Keratinocyte (primary cell): Measurements from ENCODE around the gene STN1. TPM values are rescaled to one million over a fixed set of nuclear protein-coding genes. Genes with fewer than 3 reads are reported as not detected.
A peak's percentile ranks its signal among the peaks of the same experiment; 100 is the strongest.

Experiments
- DNase-seq: peaks from one replicate; pipeline ENCODE4 v3.0.0-alpha.2; 2011; ENCODE audit warnings: low read depth, missing footprints, low spot score
- FAIRE-seq: peaks from 2 replicates; lab custom pipeline; 2011; peaks lifted over from hg19 to GRCh38; lab: Jason Lieb, UNC
- H2AFZ ChIP-seq: 2 replicates; pipeline ENCODE4 v1.6.0; 2012; ENCODE audit warnings: low read length, control low read depth, inconsistent platforms; ENCODE audit not compliant: control insufficient read depth
- H3K27ac ChIP-seq: 2 replicates; pipeline ENCODE4 v1.5.1; 2011; ENCODE audit warnings: low read length; ENCODE audit not compliant: control insufficient read depth, insufficient read depth
- H3K27me3 ChIP-seq: 3 replicates; pipeline ENCODE4 v1.6.0; 2011; ENCODE audit warnings: low read length; ENCODE audit not compliant: control insufficient read depth, insufficient read depth; ENCODE audit errors: extremely low read depth
- H3K36me3 ChIP-seq, 2 experiments: 2 replicates in 1 of 2; 3 replicates in 1 of 2; pipeline ENCODE4 v1.5.1; 2011; ENCODE audit warnings: low read length in 2 of 2, mild to moderate bottlenecking in 1 of 2; ENCODE audit not compliant: control insufficient read depth in 2 of 2, insufficient read depth in 2 of 2; ENCODE audit errors: extremely low read depth in 1 of 2
- H3K4me1 ChIP-seq: 3 replicates; pipeline ENCODE4 v1.5.1; 2011; ENCODE audit warnings: low read length; ENCODE audit not compliant: control insufficient read depth, insufficient read depth; ENCODE audit errors: extremely low read depth
- H3K4me2 ChIP-seq: 3 replicates; pipeline ENCODE4 v1.6.0; 2011; ENCODE audit warnings: low read depth, low read length; ENCODE audit not compliant: control insufficient read depth, insufficient read depth; ENCODE audit errors: extremely low read depth
- H3K4me3 ChIP-seq, 3 experiments: fragments of 200-600 bp in 1 of 3; sonication (generic) in 1 of 3; 2 replicates in 2 of 3; 3 replicates in 1 of 3; pipeline ENCODE4 v1.5.1; 2011 to 2016; ENCODE audit warnings: low read length in 3 of 3, mild to moderate bottlenecking in 3 of 3, control low read depth in 2 of 3, inconsistent platforms in 1 of 3, low read depth in 1 of 3, mixed read lengths in 1 of 3, mixed run types in 1 of 3, moderate library complexity in 1 of 3; ENCODE audit not compliant: control insufficient read depth in 2 of 3, insufficient read depth in 2 of 3; ENCODE audit errors: extremely low read depth in 1 of 3
- H3K79me2 ChIP-seq: 2 replicates; pipeline ENCODE4 v1.6.0; 2012; ENCODE audit warnings: low read length; ENCODE audit not compliant: control insufficient read depth, insufficient read depth
- H3K9ac ChIP-seq: 3 replicates; pipeline ENCODE4 v1.6.0; 2011; ENCODE audit warnings: low read length; ENCODE audit not compliant: control insufficient read depth, insufficient read depth; ENCODE audit errors: extremely low read depth
- H3K9me1 ChIP-seq: 3 replicates; pipeline ENCODE4 v1.6.0; 2011; ENCODE audit warnings: low read length; ENCODE audit not compliant: control insufficient read depth, insufficient read depth; ENCODE audit errors: extremely low read depth
- H3K9me3 ChIP-seq: 2 replicates; pipeline ENCODE4 v1.5.1; 2012; ENCODE audit warnings: low read depth, low read length; ENCODE audit not compliant: control insufficient read depth
- H4K20me1 ChIP-seq: 3 replicates; pipeline ENCODE4 v1.6.0; 2011; ENCODE audit warnings: low read length; ENCODE audit not compliant: control insufficient read depth, insufficient read depth; ENCODE audit errors: extremely low read depth
- CTCF ChIP-seq, 3 experiments: IDR thresholded peaks in 1 of 3; conservative IDR thresholded peaks in 1 of 3; optimal IDR thresholded peaks in 1 of 3; 2 replicates in 2 of 3; 3 replicates in 1 of 3; pipeline versions ENCODE3 to v1.5.1; 2011; ENCODE audit warnings: low read length in 3 of 3, mild to moderate bottlenecking in 3 of 3, moderate library complexity in 2 of 3, control low read depth in 1 of 3, inconsistent platforms in 1 of 3; ENCODE audit not compliant: insufficient read depth in 2 of 3; ENCODE audit errors: extremely low read depth in 1 of 3
- EZH2 ChIP-seq: IDR thresholded peaks from one replicate; pipeline ENCODE4 v1.6.1; 2012; ENCODE audit warnings: inconsistent platforms, mild to moderate bottlenecking, low read length, moderate library complexity
- dilution Hi-C: fragments of 300-500 bp; cut with MboI; formaldehyde crosslinking; loops from one replicate; pipeline ENCODE4 v1.7.0; 2020; ENCODE audit warnings: low sequenced_read_pairs; ENCODE audit not compliant: extremely low pct_ligation_motif_present
- polyA plus RNA-seq, 5 experiments: library from polyadenylated mRNA; depleted of rRNA in 3 of 5; stranded (reverse) in 3 of 5; stranded (forward) in 1 of 5; unstranded in 1 of 5; fragments of >200 nt; gene quantifications; 1 replicate in 1 of 5; 2 replicates in 3 of 5; 3 replicates in 1 of 5; pipeline versions ENCODE4 v1.2.1 to v1.2.3, GENCODE V29; 2011 to 2012; ENCODE audit warnings: missing spikeins in 2 of 5, low read depth in 1 of 5, low replicate concordance in 1 of 5

The STN1 gene
- polyA plus RNA-seq, 1 donor (not counting 4 experiments of a cell fraction or from before 2014, with no cell fraction given) = 29.0 TPM

DNA sequence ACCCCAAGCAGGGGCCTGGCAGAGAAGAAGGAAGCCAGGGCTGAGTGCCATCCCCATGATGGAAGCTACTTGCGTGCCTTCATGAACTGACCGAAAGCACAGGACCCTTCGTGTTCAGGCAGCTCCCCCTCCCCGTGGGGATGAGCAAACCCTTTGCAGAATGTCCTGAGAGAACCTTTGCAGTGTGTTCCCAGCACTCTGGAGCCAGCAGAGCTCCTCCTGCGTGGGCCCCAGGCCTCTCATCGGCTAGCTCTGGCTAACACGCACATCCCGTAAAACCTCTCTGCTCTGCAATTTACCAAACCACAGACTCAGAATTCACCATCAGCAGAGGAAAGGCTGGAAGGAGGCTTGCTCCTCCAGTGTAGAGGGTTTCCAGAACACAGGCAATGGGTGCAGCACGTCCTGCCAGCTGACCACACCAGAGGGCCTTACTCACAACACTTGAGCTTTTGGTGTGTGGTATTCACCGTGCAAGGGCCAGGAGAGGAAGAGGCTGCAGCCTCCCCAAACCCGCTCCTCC is 65.7 kb downstream of the STN1 start:
- Histone ChIP-seq H3K36me3 (peaks cover 19 to 44% of the 10 kb centered on the region in 2 experiments), H3K4me1 (peaks cover 56% of the 10 kb centered on the region), H3K4me2 (peak overlapping the region; percentile 99), H3K9me1 (peaks cover 2% of the 10 kb centered on the region), H3K27me3 (no peaks in the 10 kb centered on the region), H2AFZ (no peak overlapping the region), H3K9ac (peak overlapping the region; percentile 89), H4K20me1 (no peaks in the 10 kb centered on the region), H3K9me3 (no peaks in the 10 kb centered on the region), H3K4me3 (peak overlapping the region; percentile 82 to 95 (median 83)), H3K79me2 (peaks cover 78% of the 10 kb centered on the region), H3K27ac (peak overlapping the region; percentile 76)
- DNase-seq (no peak), FAIRE-seq (peak; percentile 86)
- peak in 1 of 3 experiments; percentile 1 for TF ChIP-seq CTCF (optimal IDR thresholded peaks at IDR 0.05 in 1 of 3, IDR thresholded peaks at IDR 0.05 in 1 of 3, conservative IDR thresholded peaks at IDR 0.05 in 1 of 3; ENCODE audit: extremely low read depth in 1 of 3, insufficient read depth in 2 of 3, low read length in 3 of 3)
- TF ChIP-seq EZH2 = no peak
- dilution Hi-C loops = no loop called here

DNA sequence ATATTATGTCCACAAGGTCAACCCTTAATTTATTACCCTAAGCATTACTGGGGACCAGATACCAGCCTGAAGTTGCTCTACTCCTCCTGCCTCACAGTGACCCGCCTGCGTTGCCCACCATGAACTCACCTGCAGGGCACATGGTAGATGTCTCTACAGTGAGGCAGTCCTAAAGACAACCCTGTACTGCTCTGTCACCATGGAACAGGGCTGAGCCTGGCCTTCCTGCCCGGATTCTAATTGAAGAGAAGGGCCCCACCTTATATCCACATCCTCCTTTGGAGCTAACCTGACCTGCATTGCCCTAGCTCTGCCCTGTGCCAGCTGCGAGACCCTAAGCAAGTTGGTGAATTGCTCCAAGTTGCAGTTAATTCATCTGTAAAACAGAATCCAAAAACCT is 66.7 kb downstream of the STN1 start:
- Histone ChIP-seq H3K4me2 (peak overlapping the region; percentile 99), H2AFZ (no peak overlapping the region), H3K79me2 (peaks cover 88% of the 10 kb centered on the region), H3K36me3 (peaks cover 20 to 54% of the 10 kb centered on the region in 2 experiments), H3K27ac (peak overlapping the region; percentile 76), H3K4me3 (peak overlapping the region in 2 of 3 experiments; percentile 13 to 83), H3K27me3 (no peaks in the 10 kb centered on the region), H3K9me1 (peaks cover 6% of the 10 kb centered on the region), H3K9ac (peak overlapping the region; percentile 89), H4K20me1 (no peaks in the 10 kb centered on the region), H3K4me1 (peaks cover 64% of the 10 kb centered on the region), H3K9me3 (no peaks in the 10 kb centered on the region)
- DNase-seq (no peak), FAIRE-seq (no peak)
- dilution Hi-C loops = no loop called here
- TF ChIP-seq EZH2 = no peak

- no peak for DNase-seq
- no peak for TF ChIP-seq CTCF (optimal IDR thresholded peaks at IDR 0.05 in 1 of 3, IDR thresholded peaks at IDR 0.05 in 1 of 3, conservative IDR thresholded peaks at IDR 0.05 in 1 of 3; ENCODE audit: extremely low read depth in 1 of 3, insufficient read depth in 2 of 3, low read length in 3 of 3)
- no peak for TF ChIP-seq EZH2
- H3K27me3 ChIP-seq = no peaks in the 10 kb centered on the region
- peaks cover 8% of the 10 kb centered on the region for H3K9me1 ChIP-seq
- peaks cover 95% of the 10 kb centered on the region for H3K79me2 ChIP-seq
- dilution Hi-C loops = no loop called here
- peaks cover 66% of the 10 kb centered on the region for H3K4me1 ChIP-seq
- peak overlapping the region in 2 of 3 experiments; percentile 9 to 13 for H3K4me3 ChIP-seq
- H2AFZ ChIP-seq = no peak overlapping the region
- H3K4me2 ChIP-seq = peak overlapping the region; percentile 99
- no peak for FAIRE-seq
- peak overlapping the region; percentile 89 for H3K9ac ChIP-seq
- H3K36me3 ChIP-seq = peaks cover 20 to 60% of the 10 kb centered on the region in 2 experiments
- H4K20me1 ChIP-seq = peaks cover 6% of the 10 kb centered on the region
- no peaks in the 10 kb centered on the region for H3K9me3 ChIP-seq
- peak overlapping the region; percentile 76 for H3K27ac ChIP-seq
These were observed 67.5 kb downstream of the STN1 start for GRCh38 chr10:103850572-103850895.
